ENCODE results near the gene HGS.
"Not testable (repeated sequence)": the region's sequence is repeated elsewhere in the genome, so short reads cannot be mapped to it uniquely, and the experiment has no call there.

HGS gene

GRCh38 chr17:81666342-81667191 lies 17.2 kb upstream of the HGS start, which contains the start of the genes CCDC137 and OXLD1:
CCDC137 (plus strand) TSS chr17:81666737; CDS start chr17:81666767, 30 bp downstream.
OXLD1 (minus strand) TSS chr17:81666605; CDS start chr17:81666577, 28 bp downstream.
- H3K4me3 ChIP-seq (replicated peaks; ENCODE audit: low read depth, low read length) = peak within 1 kb of the TSS; percentile 86
- DNase-seq (ENCODE audit: low read depth) = peak; percentile 96
- no peak for TF ChIP-seq CTCF (IDR thresholded peaks at IDR 0.05; ENCODE audit: low read length, missing control alignments)

- DNase-seq (ENCODE audit: low read depth) = no peak
- TF ChIP-seq CTCF (IDR thresholded peaks at IDR 0.05; ENCODE audit: low read length, missing control alignments) = no peak
- no peak overlapping the region for H3K4me3 ChIP-seq (replicated peaks; ENCODE audit: low read depth, low read length)
Observed at GRCh38 chr17:81667754-81668153, 16.1 kb upstream of the HGS start.

- H3K4me3 ChIP-seq (replicated peaks; ENCODE audit: low read depth, low read length) = no peak overlapping the region
- no peak for TF ChIP-seq CTCF (IDR thresholded peaks at IDR 0.05; ENCODE audit: low read length, missing control alignments)
- no peak for DNase-seq (ENCODE audit: low read depth)
Observed at GRCh38 chr17:81672504-81672903, 11.3 kb upstream of the HGS start.

- H3K4me3 ChIP-seq (replicated peaks; ENCODE audit: low read depth, low read length) = no peak overlapping the region
- DNase-seq (ENCODE audit: low read depth) = no peak
- no peak for TF ChIP-seq CTCF (IDR thresholded peaks at IDR 0.05; ENCODE audit: low read length, missing control alignments)
Observed at GRCh38 chr17:81672954-81673353, 10.9 kb upstream of the HGS start.

DNA sequence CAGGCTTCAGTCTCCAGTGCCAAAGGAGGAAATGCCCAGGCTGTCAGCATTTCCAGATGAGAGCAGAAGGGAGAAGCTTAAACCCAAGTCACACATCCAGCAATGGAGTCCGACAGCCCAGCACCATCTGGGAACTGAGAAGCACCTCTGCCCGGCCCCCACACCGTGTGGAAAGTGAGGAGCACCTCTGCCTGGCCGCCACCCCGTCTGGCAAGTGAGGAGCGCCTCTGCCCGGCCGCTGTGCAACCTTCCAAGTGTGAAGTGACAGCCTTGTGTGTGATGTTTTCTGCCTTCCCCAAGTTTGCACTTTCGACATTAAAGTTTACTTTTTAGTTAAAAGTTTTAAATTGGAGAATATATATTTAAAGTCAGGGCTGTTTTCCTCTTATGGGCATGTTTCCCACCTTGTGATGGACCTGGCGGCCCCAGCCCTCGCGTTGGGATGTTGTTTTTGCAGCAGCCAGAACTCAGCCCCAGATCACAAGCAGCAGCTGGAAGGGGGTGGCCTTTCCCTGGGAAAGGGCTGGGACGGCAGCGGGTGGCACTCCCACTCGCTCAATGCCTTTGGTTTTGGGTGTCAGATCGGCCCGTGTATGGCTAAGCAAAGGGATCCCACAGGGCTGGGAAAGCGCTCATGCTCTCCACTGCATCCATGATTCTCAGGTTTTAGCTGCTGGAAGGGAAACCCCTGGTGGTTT lies 10.1 kb upstream of the HGS start:
- no peak for DNase-seq (ENCODE audit: low read depth)
- no peak overlapping the region for H3K4me3 ChIP-seq (replicated peaks; ENCODE audit: low read depth, low read length)
- TF ChIP-seq CTCF (IDR thresholded peaks at IDR 0.05; ENCODE audit: low read length, missing control alignments) = no peak

- peak; percentile 48 for DNase-seq (ENCODE audit: low read depth)
- TF ChIP-seq CTCF (IDR thresholded peaks at IDR 0.05; ENCODE audit: low read length, missing control alignments) = peak; percentile 44
- not testable (repeated sequence) for H3K4me3 ChIP-seq (replicated peaks; ENCODE audit: low read depth, low read length)
Observed at GRCh38 chr17:81675515-81676221, 8.1 kb upstream of the HGS start.
